Neural progenitor cell (in vitro differentiated cells): Measurements from ENCODE around the gene SGTA.

Experiments
- EZH2 ChIP-seq: fragments of 200-600 bp; sonication (generic); IDR thresholded peaks from 2 replicates; pipeline ENCODE4 v1.6.1; 2017; ENCODE audit warnings: antibody characterized with exemption, mild to moderate bottlenecking, moderate library complexity
- EZH2phosphoT487 ChIP-seq: fragments of 200-600 bp; sonication (generic); IDR thresholded peaks from 2 replicates; pipeline ENCODE4 v1.6.1; 2017; ENCODE audit warnings: antibody characterized with exemption
- TF ChIP-seq, protein P1 (sequence below): fragments of 200-600 bp; sonication (generic); IDR thresholded peaks from 2 replicates; pipeline ENCODE4 v1.5.1; 2017; ENCODE audit warnings: antibody characterized with exemption, mild to moderate bottlenecking

DNA sequence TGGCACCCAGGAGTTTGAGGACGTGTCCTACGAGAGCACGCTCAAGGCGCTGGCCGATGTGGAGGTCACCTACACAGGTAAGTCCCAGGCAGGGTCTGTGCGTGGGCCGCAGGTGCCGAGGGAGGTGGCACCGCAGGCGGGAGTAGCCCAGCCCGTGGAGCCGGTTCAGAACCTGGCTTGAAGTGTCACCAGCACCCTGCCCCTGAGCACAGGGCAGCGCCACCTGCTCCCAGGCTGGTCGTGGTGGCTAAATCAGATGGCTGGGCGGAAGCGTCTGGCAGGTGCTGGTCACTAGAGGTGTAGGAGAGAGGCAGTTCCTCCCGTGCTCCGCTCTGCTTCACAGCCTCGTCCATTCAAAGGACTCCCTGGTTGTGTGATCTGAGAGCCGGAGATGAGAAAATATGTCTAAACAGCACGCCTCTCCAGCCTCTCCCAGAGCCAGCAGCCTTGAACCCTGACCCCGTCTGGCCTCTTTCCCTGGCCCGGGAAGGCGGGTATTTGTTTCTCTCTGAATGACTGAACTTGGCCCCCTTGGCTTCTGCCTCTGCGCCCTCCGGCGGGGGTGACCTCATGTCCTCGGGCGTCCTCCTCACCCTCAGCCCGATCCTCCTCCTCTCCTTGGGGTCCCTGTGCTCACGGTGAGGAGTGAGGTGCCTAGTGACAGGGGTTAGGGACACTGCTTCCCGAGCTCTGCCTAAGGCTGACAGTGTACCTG is 7.6 kb upstream of the SGTA start:
- TF ChIP-seq, protein P1, sequence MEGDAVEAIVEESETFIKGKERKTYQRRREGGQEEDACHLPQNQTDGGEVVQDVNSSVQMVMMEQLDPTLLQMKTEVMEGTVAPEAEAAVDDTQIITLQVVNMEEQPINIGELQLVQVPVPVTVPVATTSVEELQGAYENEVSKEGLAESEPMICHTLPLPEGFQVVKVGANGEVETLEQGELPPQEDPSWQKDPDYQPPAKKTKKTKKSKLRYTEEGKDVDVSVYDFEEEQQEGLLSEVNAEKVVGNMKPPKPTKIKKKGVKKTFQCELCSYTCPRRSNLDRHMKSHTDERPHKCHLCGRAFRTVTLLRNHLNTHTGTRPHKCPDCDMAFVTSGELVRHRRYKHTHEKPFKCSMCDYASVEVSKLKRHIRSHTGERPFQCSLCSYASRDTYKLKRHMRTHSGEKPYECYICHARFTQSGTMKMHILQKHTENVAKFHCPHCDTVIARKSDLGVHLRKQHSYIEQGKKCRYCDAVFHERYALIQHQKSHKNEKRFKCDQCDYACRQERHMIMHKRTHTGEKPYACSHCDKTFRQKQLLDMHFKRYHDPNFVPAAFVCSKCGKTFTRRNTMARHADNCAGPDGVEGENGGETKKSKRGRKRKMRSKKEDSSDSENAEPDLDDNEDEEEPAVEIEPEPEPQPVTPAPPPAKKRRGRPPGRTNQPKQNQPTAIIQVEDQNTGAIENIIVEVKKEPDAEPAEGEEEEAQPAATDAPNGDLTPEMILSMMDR: no peak
- TF ChIP-seq EZH2: no peak
- TF ChIP-seq EZH2phosphoT487: no peak
